HG03025 (cell line): ENCODE data around the gene PSIP1.

Source experiments
- ATAC-seq: cut with Tn5 transposase; IDR thresholded peaks from one replicate; pipeline ENCODE4 v1.9.1; 2021; ENCODE audit warnings: mild to moderate bottlenecking, moderate library complexity; ENCODE audit not compliant: unreplicated experiment, low FRiP score

Gene PSIP1

GRCh38 chr9:15509931-15510788 is 610 bp downstream of the PSIP1 start:
- ATAC-seq = peak; percentile 55

- no peak for ATAC-seq
Measured at GRCh38 chr9:15505921-15506320, 4.8 kb downstream of the PSIP1 start.

GRCh38 chr9:15501803-15502202 is 9.0 kb downstream of the PSIP1 start:
- no peak for ATAC-seq

- no peak for ATAC-seq
Measured at GRCh38 chr9:15501179-15501578, 9.6 kb downstream of the PSIP1 start.

GRCh38 chr9:15499139-15499538 is 11.6 kb downstream of the PSIP1 start:
- ATAC-seq = no peak

GRCh38 chr9:15498246-15498995 is 12.3 kb downstream of the PSIP1 start:
- ATAC-seq = no peak

- ATAC-seq = no peak
Measured at GRCh38 chr9:15492485-15493150, 18.2 kb downstream of the PSIP1 start.

- no peak for ATAC-seq
Measured at GRCh38 chr9:15491950-15492349, 18.8 kb downstream of the PSIP1 start.

- no peak for ATAC-seq
Measured at GRCh38 chr9:15485836-15486666, 24.7 kb downstream of the PSIP1 start.

- ATAC-seq = no peak
Measured at GRCh38 chr9:15484802-15485201, 26.0 kb downstream of the PSIP1 start.

GRCh38 chr9:15482146-15482545 is 28.6 kb downstream of the PSIP1 start:
- ATAC-seq = no peak

- no peak for ATAC-seq
Measured at GRCh38 chr9:15480028-15480427, 30.7 kb downstream of the PSIP1 start.

GRCh38 chr9:15475923-15476536 is 34.7 kb downstream of the PSIP1 start:
- ATAC-seq = no peak

- ATAC-seq = no peak
Measured at GRCh38 chr9:15469862-15470261, 40.9 kb downstream of the PSIP1 start.

GRCh38 chr9:15469406-15469805 is 41.4 kb downstream of the PSIP1 start:
- ATAC-seq = no peak

GRCh38 chr9:15468145-15468544 is 42.6 kb downstream of the PSIP1 start:
- ATAC-seq = no peak

GRCh38 chr9:15461601-15462000 is 49.2 kb downstream of the PSIP1 start:
- ATAC-seq = no peak

GRCh38 chr9:15461056-15461455 is 49.7 kb downstream of the PSIP1 start:
- no peak for ATAC-seq

- ATAC-seq = no peak
Measured at GRCh38 chr9:15453956-15454355, 56.8 kb downstream of the PSIP1 start.

GRCh38 chr9:15444141-15444540 is 66.6 kb downstream of the PSIP1 start:
- ATAC-seq = no peak
